Trophoblast cell (in vitro differentiated cells and primary cell): ENCODE results near the gene TCF12. TPM values are rescaled to one million over a fixed set of nuclear protein-coding genes. Genes with fewer than 3 reads are reported as not detected.
A peak's percentile ranks its signal among the peaks of the same experiment; 100 is the strongest.

Experiments used
- DNase-seq, 2 donors: peaks; one replicate each; pipeline ENCODE4 v3.0.0-alpha.2; 2016
- H2AFZ ChIP-seq: 2 replicates; pipeline ENCODE4 v1.6.1; 2013; ENCODE audit warnings: low read length, moderate library complexity, mild to moderate bottlenecking; ENCODE audit not compliant: insufficient read depth, poor library complexity
- H2AK5ac ChIP-seq: 2 replicates; pipeline ENCODE4 v1.6.1; 2013; ENCODE audit warnings: mild to moderate bottlenecking, low read length
- H2BK120ac ChIP-seq: 2 replicates; pipeline ENCODE4 v1.6.1; 2013; ENCODE audit warnings: low read length, mild to moderate bottlenecking, moderate library complexity; ENCODE audit not compliant: insufficient read depth, poor library complexity
- H2BK12ac ChIP-seq: 2 replicates; pipeline ENCODE4 v1.6.1; 2013; ENCODE audit warnings: mild to moderate bottlenecking, low read length, moderate library complexity
- H2BK5ac ChIP-seq: 2 replicates; pipeline ENCODE4 v1.6.1; 2013; ENCODE audit warnings: low read length, low read depth, moderate library complexity, mild to moderate bottlenecking; ENCODE audit not compliant: poor library complexity
- H3K14ac ChIP-seq: 2 replicates; pipeline ENCODE4 v1.6.1; 2013; ENCODE audit warnings: mild to moderate bottlenecking, low read length
- H3K18ac ChIP-seq: 2 replicates; pipeline ENCODE4 v1.6.1; 2013; ENCODE audit warnings: mild to moderate bottlenecking, low read length
- H3K23ac ChIP-seq: 2 replicates; pipeline ENCODE4 v1.6.1; 2013; ENCODE audit warnings: low read length
- H3K27ac ChIP-seq: 2 replicates; pipeline ENCODE4 v1.5.1; 2013; ENCODE audit warnings: low read depth, mild to moderate bottlenecking, inconsistent platforms, low read length, moderate library complexity
- H3K27me3 ChIP-seq: 2 replicates; pipeline ENCODE4 v1.6.1; 2013; ENCODE audit warnings: inconsistent platforms, mild to moderate bottlenecking, low read length, moderate library complexity; ENCODE audit not compliant: insufficient read depth
- H3K36me3 ChIP-seq, 2 experiments: 1 replicate in 1 of 2; 2 replicates in 1 of 2; pipeline ENCODE4 v1.6.1; 2013; ENCODE audit warnings: low read length in 2 of 2, mild to moderate bottlenecking in 2 of 2, moderate library complexity in 1 of 2; ENCODE audit not compliant: insufficient read depth in 2 of 2, control insufficient read depth in 1 of 2
- H3K4ac ChIP-seq: 2 replicates; pipeline ENCODE4 v1.6.1; 2013; ENCODE audit warnings: low read depth, mild to moderate bottlenecking, low read length, moderate library complexity
- H3K4me1 ChIP-seq, 2 experiments: 1 replicate in 1 of 2; 2 replicates in 1 of 2; pipeline ENCODE4 v1.6.1; 2013; ENCODE audit warnings: low read length in 2 of 2, mild to moderate bottlenecking in 2 of 2, moderate library complexity in 1 of 2; ENCODE audit not compliant: insufficient read depth in 2 of 2, control insufficient read depth in 1 of 2
- H3K4me2 ChIP-seq: 2 replicates; pipeline ENCODE4 v1.6.1; 2013; ENCODE audit warnings: inconsistent platforms, mild to moderate bottlenecking, low read length, moderate library complexity
- H3K4me3 ChIP-seq: 2 replicates; pipeline ENCODE4 v1.5.1; 2013; ENCODE audit warnings: mild to moderate bottlenecking, low read depth, low read length, inconsistent platforms
- H3K79me1 ChIP-seq: one replicate; pipeline ENCODE4 v1.6.1; 2013; ENCODE audit warnings: low read length
- H3K79me2 ChIP-seq: 2 replicates; pipeline ENCODE4 v1.6.1; 2013; ENCODE audit warnings: low read length, mild to moderate bottlenecking; ENCODE audit not compliant: control insufficient read depth, insufficient read depth, poor library complexity
- H3K9ac ChIP-seq: 2 replicates; pipeline ENCODE4 v1.6.1; 2013; ENCODE audit warnings: mild to moderate bottlenecking, low read length
- H3K9me3 ChIP-seq: 2 replicates; pipeline ENCODE4 v1.6.1; 2013; ENCODE audit warnings: low read depth, mild to moderate bottlenecking, control low read depth, inconsistent platforms, low read length; ENCODE audit not compliant: insufficient read depth
- H4K12ac ChIP-seq: 2 replicates; pipeline ENCODE4 v1.6.1; 2013; ENCODE audit warnings: low read depth, mild to moderate bottlenecking, low read length, moderate library complexity
- H4K8ac ChIP-seq: 2 replicates; pipeline ENCODE4 v1.6.1; 2013; ENCODE audit warnings: low read depth, mild to moderate bottlenecking, low read length, moderate library complexity
- H4K91ac ChIP-seq: one replicate; pipeline ENCODE4 v1.6.1; 2013; ENCODE audit warnings: low read depth, mild to moderate bottlenecking, low read length, moderate library complexity
- WGBS: extraction: QIAGEN DNeasy Blood & Tissue Kit; methylation state at CpG from one replicate; pipeline ENCODE4 v1.1.7; 2013; ENCODE audit warnings: missing lambda C conversion rate; ENCODE audit not compliant: insufficient read length, insufficient coverage; ENCODE audit errors: extremely low coverage; 5-methylcytosine and 5-hydroxymethylcytosine counted together
- polyA plus RNA-seq: library from polyadenylated mRNA; stranded (reverse); fragments of 200-250 nt; gene quantifications from 2 replicates; pipeline ENCODE4 v1.2.3, GENCODE V29; 2013

The TCF12 gene
- polyA plus RNA-seq = 35.6 and 36.9 TPM in 2 replicates

DNA sequence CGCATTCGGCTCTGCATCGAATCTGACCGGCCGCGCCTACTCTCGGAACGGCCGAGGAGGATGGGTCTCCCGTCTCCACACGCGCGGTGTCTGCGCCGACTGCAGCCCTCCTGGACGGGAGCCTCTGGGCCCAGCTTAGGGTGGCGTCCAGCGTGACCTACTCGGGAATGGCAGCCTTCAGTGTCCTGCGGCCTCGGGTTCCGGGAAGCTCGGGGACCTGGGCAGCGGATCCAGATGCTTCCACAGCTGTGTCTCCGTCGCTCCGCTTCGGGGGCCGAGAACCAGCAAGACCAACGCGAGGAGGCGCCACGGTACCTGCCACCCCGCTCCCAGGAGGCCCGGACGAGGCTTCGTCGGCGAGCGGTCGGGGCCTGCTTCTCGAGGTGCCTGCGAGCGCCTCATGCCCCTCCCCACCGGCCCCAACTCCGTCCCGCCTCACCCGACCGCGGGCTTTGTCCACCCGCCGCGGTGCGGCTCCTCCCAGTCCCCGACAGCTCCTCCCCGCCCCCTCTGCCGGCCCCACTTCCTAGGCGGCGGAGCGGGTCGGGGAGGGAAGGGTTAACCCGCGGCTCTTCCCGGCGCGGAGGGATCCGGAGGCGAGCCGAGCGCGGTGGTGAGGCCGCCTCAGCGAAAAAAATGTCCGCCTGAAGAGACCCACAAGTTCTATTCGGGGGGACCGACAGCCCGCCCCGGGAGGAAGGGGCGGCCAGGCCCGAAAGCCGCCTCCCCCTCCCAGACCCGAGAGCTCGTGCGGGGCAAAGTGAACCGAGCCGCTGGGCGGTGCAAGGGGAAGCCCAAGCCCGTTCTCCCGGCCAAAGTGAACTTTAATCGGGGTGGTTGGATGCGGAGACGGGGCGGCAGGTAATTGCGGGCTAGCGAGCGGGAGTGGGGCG is at the start of gene TCF12:
TCF12 (plus strand) TSS at position 599 of the 893 bp plus-strand sequence. CDS start 1,270 bp downstream, outside the sequence.
- no peaks in the 10 kb centered on the region for H3K9me3 ChIP-seq
- H3K79me2 ChIP-seq = peaks cover 18% of the 10 kb centered on the region
- H3K27me3 ChIP-seq = no peaks in the 10 kb centered on the region
- H3K23ac ChIP-seq = no peak within 1 kb of the TSS
- peak within 1 kb of the TSS; percentile 100 for H3K14ac ChIP-seq
- H2BK12ac ChIP-seq = peak within 1 kb of the TSS; percentile 52
- peak within 1 kb of the TSS; percentile 98 for H2BK120ac ChIP-seq
- peaks cover 2 to 4% of the 10 kb centered on the region in 2 experiments for H3K4me1 ChIP-seq
- peak within 1 kb of the TSS; percentile 97 for H3K27ac ChIP-seq
- DNase-seq = peak; percentile 88 to 96
- H4K8ac ChIP-seq = peak within 1 kb of the TSS; percentile 99
- peak within 1 kb of the TSS; percentile 99 for H3K9ac ChIP-seq
- peak within 1 kb of the TSS; percentile 75 for H2AFZ ChIP-seq
- peak within 1 kb of the TSS; percentile 100 for H2BK5ac ChIP-seq
- H4K91ac ChIP-seq = peak within 1 kb of the TSS; percentile 99
- H3K4me2 ChIP-seq = peak within 1 kb of the TSS; percentile 92
- H4K12ac ChIP-seq = peak within 1 kb of the TSS; percentile 100
- peaks cover 22% of the 10 kb centered on the region for H3K79me1 ChIP-seq
- peak within 1 kb of the TSS; percentile 94 for H3K18ac ChIP-seq
- peak within 1 kb of the TSS; percentile 99 for H3K4ac ChIP-seq
- H3K4me3 ChIP-seq = peak within 1 kb of the TSS; percentile 94
- no peaks in the 10 kb centered on the region for H3K36me3 ChIP-seq
- H2AK5ac ChIP-seq = peak within 1 kb of the TSS; percentile 92
- WGBS = no CpG with 5 or more reads among the region's 97 CpGs

DNA sequence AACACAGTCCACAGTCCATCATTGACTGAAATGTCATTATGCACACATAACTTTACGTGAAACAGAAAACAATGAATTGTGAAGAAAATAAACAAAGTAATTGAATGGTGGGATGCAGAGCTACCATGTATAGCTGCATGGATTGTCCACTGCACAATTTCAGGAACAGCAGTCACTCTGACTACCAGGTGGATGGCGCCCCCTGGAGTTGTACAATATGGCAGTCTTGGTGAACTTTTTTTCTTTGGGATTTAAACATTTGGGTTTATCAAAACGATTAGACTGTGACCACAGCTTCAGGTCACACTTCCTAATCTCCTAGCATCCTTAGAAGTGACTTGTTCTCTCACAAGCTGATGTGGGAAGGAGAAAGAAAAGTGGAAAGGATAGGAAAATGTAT is 48.9 kb upstream of the TCF12 start:
- no peak overlapping the region for H2BK12ac ChIP-seq
- H2BK5ac ChIP-seq = no peak overlapping the region
- no peak overlapping the region for H3K4ac ChIP-seq
- no peak overlapping the region for H2AK5ac ChIP-seq
- no peaks in the 10 kb centered on the region for H3K79me2 ChIP-seq
- no peak overlapping the region for H3K18ac ChIP-seq
- no peak overlapping the region for H3K4me3 ChIP-seq
- H4K91ac ChIP-seq = no peak overlapping the region
- no peak overlapping the region for H3K9ac ChIP-seq
- H3K27ac ChIP-seq = no peak overlapping the region
- no peaks in the 10 kb centered on the region for H3K79me1 ChIP-seq
- H4K8ac ChIP-seq = no peak overlapping the region
- H3K36me3 ChIP-seq = no peaks in the 10 kb centered on the region
- no peak overlapping the region for H3K4me2 ChIP-seq
- H2AFZ ChIP-seq = no peak overlapping the region
- no peaks in the 10 kb centered on the region for H3K27me3 ChIP-seq
- H3K9me3 ChIP-seq = no peaks in the 10 kb centered on the region
- H3K14ac ChIP-seq = no peak overlapping the region
- no peak overlapping the region for H4K12ac ChIP-seq
- no peaks in the 10 kb centered on the region for H3K4me1 ChIP-seq
- DNase-seq = peak in 1 of 2 donors; percentile 26
- no peak overlapping the region for H3K23ac ChIP-seq
- no peak overlapping the region for H2BK120ac ChIP-seq
- no CpG with 5 or more reads among the region's 3 CpGs for WGBS

DNA sequence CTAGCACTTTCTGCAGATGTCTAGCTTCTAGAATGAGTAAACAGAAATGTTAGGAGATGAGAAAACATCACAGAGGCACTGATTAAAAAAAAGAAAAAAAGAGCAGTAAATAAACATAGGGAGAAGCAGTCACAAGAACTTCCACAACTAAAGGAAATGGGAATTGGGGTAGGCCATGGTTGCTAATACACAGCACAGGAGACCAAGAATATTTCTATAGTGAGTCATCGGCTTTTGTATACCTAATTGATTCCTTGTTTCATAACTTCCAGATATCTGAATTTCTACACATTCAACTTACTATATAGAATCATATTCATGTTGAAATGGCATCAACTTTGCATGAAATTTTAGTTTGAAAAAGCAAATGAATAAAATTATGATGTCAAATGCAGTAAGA is 47.3 kb upstream of the TCF12 start:
- Histone ChIP-seq H3K9ac (no peak overlapping the region), H3K4me1 (no peaks in the 10 kb centered on the region), H3K4ac (no peak overlapping the region), H2BK120ac (no peak overlapping the region), H3K27me3 (no peaks in the 10 kb centered on the region), H3K27ac (no peak overlapping the region), H2AFZ (no peak overlapping the region), H3K14ac (no peak overlapping the region), H4K12ac (no peak overlapping the region), H3K9me3 (no peaks in the 10 kb centered on the region), H3K79me2 (no peaks in the 10 kb centered on the region), H3K18ac (no peak overlapping the region), H3K4me2 (no peak overlapping the region), H4K8ac (no peak overlapping the region), H3K79me1 (no peaks in the 10 kb centered on the region), H3K23ac (no peak overlapping the region), H2AK5ac (no peak overlapping the region), H3K36me3 (no peaks in the 10 kb centered on the region), H3K4me3 (no peak overlapping the region), H2BK5ac (no peak overlapping the region), H2BK12ac (no peak overlapping the region), H4K91ac (no peak overlapping the region)
- DNase-seq = peak in 1 of 2 donors; percentile 23
- WGBS = no CpG with 5 or more reads among the region's 1 CpG

DNA sequence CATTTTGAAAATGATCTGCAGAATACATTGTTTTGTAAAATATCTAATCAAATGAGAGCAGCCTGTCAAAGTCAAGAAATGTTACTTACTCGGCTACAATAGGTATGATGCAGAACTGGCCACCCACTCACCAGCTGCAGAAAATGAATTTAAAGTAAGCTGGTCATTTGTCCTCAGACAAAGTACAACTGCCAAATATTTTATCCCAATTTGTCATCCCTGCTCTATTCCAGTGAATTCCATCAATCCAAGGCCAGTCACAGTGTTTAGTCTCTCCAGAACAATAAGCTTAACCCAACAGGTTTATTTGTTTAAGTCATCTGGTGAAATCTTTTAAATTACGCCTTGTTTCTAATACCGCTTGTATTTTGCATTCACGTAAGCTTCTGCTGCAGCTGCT is 46.6 kb upstream of the TCF12 start:
- no peak overlapping the region for H3K9ac ChIP-seq
- no peak overlapping the region for H4K91ac ChIP-seq
- H3K4me1 ChIP-seq = no peaks in the 10 kb centered on the region
- H3K79me2 ChIP-seq = no peaks in the 10 kb centered on the region
- H3K14ac ChIP-seq = no peak overlapping the region
- no peak overlapping the region for H3K4me3 ChIP-seq
- no peaks in the 10 kb centered on the region for H3K9me3 ChIP-seq
- no peak overlapping the region for H4K12ac ChIP-seq
- H3K4ac ChIP-seq = no peak overlapping the region
- no peaks in the 10 kb centered on the region for H3K79me1 ChIP-seq
- no peak overlapping the region for H2BK120ac ChIP-seq
- H2BK5ac ChIP-seq = no peak overlapping the region
- H3K4me2 ChIP-seq = no peak overlapping the region
- H2AFZ ChIP-seq = no peak overlapping the region
- H3K18ac ChIP-seq = no peak overlapping the region
- H3K27ac ChIP-seq = no peak overlapping the region
- H4K8ac ChIP-seq = no peak overlapping the region
- H2BK12ac ChIP-seq = no peak overlapping the region
- no peak overlapping the region for H3K23ac ChIP-seq
- no peaks in the 10 kb centered on the region for H3K27me3 ChIP-seq
- DNase-seq = no peak
- no CpG with 5 or more reads among the region's 4 CpGs for WGBS
- no peaks in the 10 kb centered on the region for H3K36me3 ChIP-seq
- no peak overlapping the region for H2AK5ac ChIP-seq
